GM12878 (cell line): ENCODE measurements around the gene CHAMP1. TPM values are rescaled to one million over a fixed set of nuclear protein-coding genes. Genes with fewer than 3 reads are reported as not detected.
A peak's percentile ranks its signal among the peaks of the same experiment; 100 is the strongest.

Experiments used
- BRCA1 ChIP-seq: IDR thresholded peaks from 2 replicates; pipeline ENCODE4 v1.6.1; 2011; ENCODE audit warnings: low read depth, low read length, improper control_type of control experiment
- HSF1 ChIP-seq: fragments of 150-350 bp; IDR thresholded peaks from 2 replicates; pipeline ENCODE4 v1.6.1; 2014; ENCODE audit warnings: mild to moderate bottlenecking, low read depth, low read length
- KLF5 ChIP-seq: fragments of 450-650 bp; IDR thresholded peaks from 2 replicates; pipeline ENCODE4 v1.6.1; 2014; ENCODE audit warnings: mild to moderate bottlenecking; ENCODE audit not compliant: partially characterized antibody
- MAX ChIP-seq: IDR thresholded peaks from 2 replicates; pipeline ENCODE4 v1.6.1; 2012; ENCODE audit warnings: low read depth, low read length, improper control_type of control experiment
- MTA3 ChIP-seq: IDR thresholded peaks from 2 replicates; pipeline ENCODE4 v1.6.1; 2012; ENCODE audit warnings: low read length, inconsistent platforms, borderline replicate concordance
- MYC ChIP-seq: IDR thresholded peaks from 2 replicates; pipeline ENCODE4 v1.6.1; 2011; ENCODE audit warnings: mild to moderate bottlenecking, low read length, moderate library complexity, inconsistent platforms; ENCODE audit not compliant: insufficient read depth, insufficient replicate concordance, insufficient read length, severe bottlenecking
- NFIC ChIP-seq: IDR thresholded peaks from 2 replicates; pipeline ENCODE4 v1.6.1; 2012; ENCODE audit warnings: low read depth, mild to moderate bottlenecking, inconsistent platforms, low read length, moderate library complexity
- NR2C1 ChIP-seq: fragments of 450-650 bp; IDR thresholded peaks from 2 replicates; pipeline ENCODE4 v1.6.1; 2017; ENCODE audit warnings: antibody characterized with exemption, mild to moderate bottlenecking, moderate library complexity
- NR2F1 ChIP-seq: fragments of 450-650 bp; conservative IDR thresholded peaks from 2 replicates; pipeline ENCODE4 v1.6.1; 2017; ENCODE audit warnings: mild to moderate bottlenecking
- RBBP5 ChIP-seq: fragments of 200-600 bp; sonication (generic); conservative IDR thresholded peaks from 2 replicates; pipeline ENCODE4 v1.6.1; 2016
- RUNX3 ChIP-seq: IDR thresholded peaks from 2 replicates; pipeline ENCODE4 v1.6.1; 2012; ENCODE audit warnings: low read length, inconsistent platforms
- SUPT20H ChIP-seq: IDR thresholded peaks from 2 replicates; pipeline ENCODE4 v1.6.1; 2011; ENCODE audit warnings: low read depth, mild to moderate bottlenecking, low read length, moderate library complexity, borderline replicate concordance; ENCODE audit not compliant: control insufficient read depth
- USF1 ChIP-seq: IDR thresholded peaks from 2 replicates; pipeline ENCODE4 v1.6.1; 2011; ENCODE audit warnings: borderline replicate concordance, low read depth, mild to moderate bottlenecking, moderate library complexity, mixed read lengths, low read length; ENCODE audit not compliant: insufficient read depth; ENCODE audit errors: extremely low read length
- ZBTB33 ChIP-seq: fragments of 450-650 bp; IDR thresholded peaks from 2 replicates; pipeline ENCODE4 v1.6.1; 2017; ENCODE audit warnings: mild to moderate bottlenecking
- ZNF274 ChIP-seq: IDR thresholded peaks from one replicate; pipeline ENCODE4 v1.8.0; 2011; ENCODE audit not compliant: insufficient read length, insufficient read depth
- ZSCAN29 ChIP-seq: fragments of 450-650 bp; IDR thresholded peaks from 2 replicates; pipeline ENCODE4 v1.6.1; 2017; ENCODE audit warnings: mild to moderate bottlenecking, moderate library complexity
- polyA plus RNA-seq, 11 experiments: library from polyadenylated mRNA; depleted of rRNA in 4 of 11; unstranded in 6 of 11; stranded (reverse) in 5 of 11; fragments of >200 nt; fragmentation: Nextera tagmentation in 4 of 11; fragmentation: Illumina TruSeq in 1 of 11; extraction: Ambion mirVana in 4 of 11; extraction: Trizol in 1 of 11; gene quantifications; 1 replicate in 1 of 11; 2 replicates in 10 of 11; pipeline versions ENCODE4 v1.2.1 to v1.2.3, GENCODE V29; 2011 to 2016; ENCODE audit warnings: inconsistent platforms in 2 of 11, missing spikeins in 2 of 11, low read depth in 1 of 11
- total RNA-seq, 4 experiments: library from RNA; depleted of rRNA in 3 of 4; stranded (reverse); fragments of >200 nt in 3 of 4; fragmentation: Illumina TruSeq in 1 of 4; extraction: Trizol in 1 of 4; gene quantifications; 2 replicates each; pipeline versions ENCODE4 v1.2.1 to v1.2.3, GENCODE V29; 2013 to 2021
- TF ChIP-seq, protein P1 (sequence below): fragments of 450-650 bp; IDR thresholded peaks from 2 replicates; pipeline ENCODE4 v1.6.1; 2017; ENCODE audit warnings: mild to moderate bottlenecking, moderate library complexity
- TF ChIP-seq, protein P2 (sequence below): IDR thresholded peaks from 2 replicates; pipeline ENCODE4 v1.6.1; 2011; ENCODE audit warnings: low read depth, mild to moderate bottlenecking, low read length, moderate library complexity, borderline replicate concordance; ENCODE audit errors: extremely low read depth

The CHAMP1 gene
- total and polyA plus RNA-seq, 10 of the 15 experiments (the other 5 are each of a cell fraction or from before 2014, with no cell fraction given), result 1.1 to 54.8 (median 23.9) TPM

DNA sequence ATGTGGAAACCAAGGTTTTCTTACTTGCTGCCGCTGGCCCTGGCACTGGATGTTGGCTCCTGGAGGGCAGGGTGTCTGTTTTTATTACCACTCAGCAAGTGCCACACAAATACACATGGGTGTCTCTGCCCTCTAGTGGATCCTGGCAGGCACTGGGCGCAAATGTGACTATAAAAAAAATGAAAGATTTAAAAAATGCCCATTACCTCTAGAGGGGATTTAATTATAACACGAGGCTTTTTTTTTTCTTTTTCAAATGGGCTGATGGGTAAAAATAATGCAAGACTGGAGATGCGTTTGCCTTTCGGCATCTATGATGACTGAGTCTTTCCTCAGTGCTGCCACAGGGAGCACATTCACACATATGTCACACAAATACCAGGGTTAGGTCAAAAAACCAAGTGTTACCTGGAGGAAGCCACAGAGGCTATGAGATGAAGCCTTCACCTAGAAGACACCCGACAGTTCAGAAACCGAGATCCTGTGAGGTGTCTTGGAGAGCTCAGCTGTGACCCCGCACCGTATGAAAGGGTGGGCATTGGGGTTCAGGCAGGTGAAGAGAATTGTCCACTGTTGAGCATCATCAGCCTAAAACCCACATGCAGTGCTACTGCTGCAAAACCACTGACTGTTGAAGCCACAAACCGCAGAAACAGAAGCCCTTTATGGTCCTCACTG lies 25.7 kb downstream of the CHAMP1 start (continued):
- TF ChIP-seq, protein P1, sequence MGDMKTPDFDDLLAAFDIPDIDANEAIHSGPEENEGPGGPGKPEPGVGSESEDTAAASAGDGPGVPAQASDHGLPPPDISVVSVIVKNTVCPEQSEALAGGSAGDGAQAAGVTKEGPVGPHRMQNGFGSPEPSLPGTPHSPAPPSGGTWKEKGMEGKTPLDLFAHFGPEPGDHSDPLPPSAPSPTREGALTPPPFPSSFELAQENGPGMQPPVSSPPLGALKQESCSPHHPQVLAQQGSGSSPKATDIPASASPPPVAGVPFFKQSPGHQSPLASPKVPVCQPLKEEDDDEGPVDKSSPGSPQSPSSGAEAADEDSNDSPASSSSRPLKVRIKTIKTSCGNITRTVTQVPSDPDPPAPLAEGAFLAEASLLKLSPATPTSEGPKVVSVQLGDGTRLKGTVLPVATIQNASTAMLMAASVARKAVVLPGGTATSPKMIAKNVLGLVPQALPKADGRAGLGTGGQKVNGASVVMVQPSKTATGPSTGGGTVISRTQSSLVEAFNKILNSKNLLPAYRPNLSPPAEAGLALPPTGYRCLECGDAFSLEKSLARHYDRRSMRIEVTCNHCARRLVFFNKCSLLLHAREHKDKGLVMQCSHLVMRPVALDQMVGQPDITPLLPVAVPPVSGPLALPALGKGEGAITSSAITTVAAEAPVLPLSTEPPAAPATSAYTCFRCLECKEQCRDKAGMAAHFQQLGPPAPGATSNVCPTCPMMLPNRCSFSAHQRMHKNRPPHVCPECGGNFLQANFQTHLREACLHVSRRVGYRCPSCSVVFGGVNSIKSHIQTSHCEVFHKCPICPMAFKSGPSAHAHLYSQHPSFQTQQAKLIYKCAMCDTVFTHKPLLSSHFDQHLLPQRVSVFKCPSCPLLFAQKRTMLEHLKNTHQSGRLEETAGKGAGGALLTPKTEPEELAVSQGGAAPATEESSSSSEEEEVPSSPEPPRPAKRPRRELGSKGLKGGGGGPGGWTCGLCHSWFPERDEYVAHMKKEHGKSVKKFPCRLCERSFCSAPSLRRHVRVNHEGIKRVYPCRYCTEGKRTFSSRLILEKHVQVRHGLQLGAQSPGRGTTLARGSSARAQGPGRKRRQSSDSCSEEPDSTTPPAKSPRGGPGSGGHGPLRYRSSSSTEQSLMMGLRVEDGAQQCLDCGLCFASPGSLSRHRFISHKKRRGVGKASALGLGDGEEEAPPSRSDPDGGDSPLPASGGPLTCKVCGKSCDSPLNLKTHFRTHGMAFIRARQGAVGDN, result no peak
- TF ChIP-seq MAX (no peak), ZNF274 (no peak), MTA3 (no peak), RBBP5 (no peak), USF1 (no peak), NR2C1 (no peak), KLF5 (no peak), SUPT20H (no peak), ZSCAN29 (no peak), RUNX3 (peak; percentile 79), NFIC (no peak), HSF1 (no peak), MYC (no peak), BRCA1 (no peak), ZBTB33 (no peak), NR2F1 (peak; percentile 84)
- TF ChIP-seq, protein P2, sequence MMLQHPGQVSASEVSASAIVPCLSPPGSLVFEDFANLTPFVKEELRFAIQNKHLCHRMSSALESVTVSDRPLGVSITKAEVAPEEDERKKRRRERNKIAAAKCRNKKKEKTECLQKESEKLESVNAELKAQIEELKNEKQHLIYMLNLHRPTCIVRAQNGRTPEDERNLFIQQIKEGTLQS, result no peak
